Fibroblast of mammary gland (primary cell): ENCODE data around the gene CDH3.
A peak's percentile ranks its signal among the peaks of the same experiment; 100 is the strongest.

Experiments used
- DNase-seq: peaks from one replicate; pipeline ENCODE4 v3.0.0-alpha.2; 2010; ENCODE audit warnings: low read depth
- H3K4me3 ChIP-seq: 2 replicates; pipeline ENCODE4 v1.5.1; 2011; ENCODE audit warnings: low read depth, mild to moderate bottlenecking, low read length, moderate library complexity; ENCODE audit not compliant: control insufficient read depth
- TF ChIP-seq, protein P1 (sequence below): conservative IDR thresholded peaks from 2 replicates; pipeline ENCODE4 v1.5.1; 2011; ENCODE audit warnings: low read depth, low read length, inconsistent platforms; ENCODE audit not compliant: control insufficient read depth, insufficient read depth

The CDH3 gene

DNA sequence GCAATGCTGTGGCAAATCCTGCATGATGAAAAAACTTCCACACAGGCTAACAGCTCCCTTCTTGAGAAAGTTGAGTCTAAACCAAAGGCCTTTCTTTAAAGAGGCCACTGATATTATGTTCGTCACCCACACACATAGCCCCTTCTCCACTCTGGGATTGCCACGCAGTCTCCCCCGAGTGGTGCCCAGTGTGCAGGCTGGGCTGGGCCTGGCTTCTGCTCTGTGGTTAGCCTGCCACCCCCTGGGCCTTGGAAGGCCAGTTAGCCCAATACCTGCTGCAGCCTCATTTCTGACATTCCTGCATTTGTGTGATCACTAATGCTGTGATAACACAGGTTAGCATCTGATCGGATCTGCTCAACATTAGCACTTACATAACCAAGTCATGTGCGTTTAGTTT lies 44.8 kb downstream of the CDH3 start:
- H3K4me3 ChIP-seq: no peak overlapping the region
- DNase-seq: no peak
- TF ChIP-seq, protein P1, sequence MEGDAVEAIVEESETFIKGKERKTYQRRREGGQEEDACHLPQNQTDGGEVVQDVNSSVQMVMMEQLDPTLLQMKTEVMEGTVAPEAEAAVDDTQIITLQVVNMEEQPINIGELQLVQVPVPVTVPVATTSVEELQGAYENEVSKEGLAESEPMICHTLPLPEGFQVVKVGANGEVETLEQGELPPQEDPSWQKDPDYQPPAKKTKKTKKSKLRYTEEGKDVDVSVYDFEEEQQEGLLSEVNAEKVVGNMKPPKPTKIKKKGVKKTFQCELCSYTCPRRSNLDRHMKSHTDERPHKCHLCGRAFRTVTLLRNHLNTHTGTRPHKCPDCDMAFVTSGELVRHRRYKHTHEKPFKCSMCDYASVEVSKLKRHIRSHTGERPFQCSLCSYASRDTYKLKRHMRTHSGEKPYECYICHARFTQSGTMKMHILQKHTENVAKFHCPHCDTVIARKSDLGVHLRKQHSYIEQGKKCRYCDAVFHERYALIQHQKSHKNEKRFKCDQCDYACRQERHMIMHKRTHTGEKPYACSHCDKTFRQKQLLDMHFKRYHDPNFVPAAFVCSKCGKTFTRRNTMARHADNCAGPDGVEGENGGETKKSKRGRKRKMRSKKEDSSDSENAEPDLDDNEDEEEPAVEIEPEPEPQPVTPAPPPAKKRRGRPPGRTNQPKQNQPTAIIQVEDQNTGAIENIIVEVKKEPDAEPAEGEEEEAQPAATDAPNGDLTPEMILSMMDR: no peak

- TF ChIP-seq, protein P1: no peak
Measured at GRCh38 chr16:68695575-68695974, 50.5 kb downstream of the CDH3 start.

DNA sequence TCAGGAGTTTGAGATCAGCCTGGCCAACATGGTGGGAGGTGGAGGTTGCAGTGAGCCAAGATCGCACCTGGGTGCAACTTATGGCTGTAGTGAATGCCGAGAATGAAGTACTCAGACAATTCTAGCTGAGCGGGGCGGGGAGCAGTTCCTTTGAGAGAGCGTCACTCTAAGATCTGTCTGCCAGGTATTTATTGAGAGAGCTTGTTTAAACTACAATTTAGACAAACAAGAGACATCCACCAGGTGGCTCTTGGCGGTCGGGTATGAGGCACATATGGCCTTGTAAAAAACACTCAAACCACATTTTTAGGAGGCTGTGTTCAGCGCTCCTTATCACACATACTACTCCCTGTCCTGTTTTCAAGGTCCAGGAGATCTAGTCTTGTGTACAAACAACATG lies 51.4 kb downstream of the CDH3 start:
- DNase-seq: no peak
- no peak overlapping the region for H3K4me3 ChIP-seq
- TF ChIP-seq, protein P1: no peak

More at GRCh38 chr16:68695575-68695974, 50.5 kb downstream of the CDH3 start:
- no peak overlapping the region for H3K4me3 ChIP-seq
- no peak for DNase-seq

DNA sequence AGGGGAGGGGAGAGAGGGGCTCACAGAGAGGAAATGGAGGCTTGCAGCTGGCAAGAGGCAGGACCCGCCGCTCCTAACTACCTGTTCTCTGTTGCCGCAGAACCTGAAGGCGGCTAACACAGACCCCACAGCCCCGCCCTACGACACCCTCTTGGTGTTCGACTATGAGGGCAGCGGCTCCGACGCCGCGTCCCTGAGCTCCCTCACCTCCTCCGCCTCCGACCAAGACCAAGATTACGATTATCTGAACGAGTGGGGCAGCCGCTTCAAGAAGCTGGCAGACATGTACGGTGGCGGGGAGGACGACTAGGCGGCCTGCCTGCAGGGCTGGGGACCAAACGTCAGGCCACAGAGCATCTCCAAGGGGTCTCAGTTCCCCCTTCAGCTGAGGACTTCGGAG lies 53.0 kb downstream of the CDH3 start:
- TF ChIP-seq, protein P1: no peak
- no peak overlapping the region for H3K4me3 ChIP-seq
- no peak for DNase-seq

- H3K4me3 ChIP-seq: no peak overlapping the region
- TF ChIP-seq, protein P1: no peak
- DNase-seq: peak; percentile 17
Measured at GRCh38 chr16:68700120-68700519, 55.0 kb downstream of the CDH3 start.

- H3K4me3 ChIP-seq: no peak overlapping the region
- TF ChIP-seq, protein P1: no peak
- no peak for DNase-seq
Measured at GRCh38 chr16:68700831-68701230, 55.7 kb downstream of the CDH3 start.

GRCh38 chr16:68704232-68704867 lies 59.2 kb downstream of the CDH3 start:
- TF ChIP-seq, protein P1: peak; percentile 87
- H3K4me3 ChIP-seq: no peak overlapping the region
- peak; percentile 55 for DNase-seq
